Measurements from ENCODE around the gene DTX1. TPM values are rescaled to one million over a fixed set of nuclear protein-coding genes. Genes with fewer than 3 reads are reported as not detected.

The DTX1 gene
- total RNA-seq, 2 donors from 2014 or later: 0.41 to 1.3 TPM

GRCh38 chr12:113077859-113078255, 21.3 kb downstream of the DTX1 start:
- no peaks in the 10 kb centered on the region for H3K9me3 ChIP-seq
- H3K4me3 ChIP-seq: no peak overlapping the region
- no peaks in the 10 kb centered on the region for H3K27me3 ChIP-seq (replicated peaks; ENCODE audit: insufficient read depth)
- H3K4me1 ChIP-seq (ENCODE audit: control insufficient read depth in 1 of 2, low read depth in 2 of 2): no peaks in the 10 kb centered on the region
- H3K27ac ChIP-seq: no peak overlapping the region
- TF ChIP-seq CTCF (IDR thresholded peaks at IDR 0.05): no peak
- no peaks in the 10 kb centered on the region for H3K36me3 ChIP-seq
- DNase-seq (ENCODE audit: low spot score): no peak
- no peak for ATAC-seq (ENCODE audit: insufficient number of reproducible peaks, low FRiP score, low read depth)

DNA sequence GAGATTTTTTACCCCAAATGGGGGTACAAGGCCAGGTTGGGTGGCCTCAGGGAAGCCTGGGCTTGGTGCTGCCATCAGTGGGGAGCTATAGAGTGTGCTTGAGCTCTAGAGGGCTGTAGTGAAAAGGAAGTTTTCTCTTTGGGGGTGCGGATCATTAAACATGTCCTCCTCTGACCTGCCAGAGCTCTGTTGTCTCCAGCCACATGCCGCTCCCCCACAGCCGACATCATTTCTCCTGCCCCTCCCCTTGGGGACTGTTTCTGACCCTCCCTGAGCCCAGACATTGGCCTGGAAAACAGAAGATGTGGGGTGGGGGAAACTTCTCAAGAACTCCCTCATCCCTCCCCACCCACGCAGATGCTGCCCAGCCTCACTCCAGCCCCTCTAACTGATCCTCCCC, 25.3 kb downstream of the DTX1 start:
- DNase-seq (ENCODE audit: low spot score) (no peak), ATAC-seq (ENCODE audit: insufficient number of reproducible peaks, low FRiP score, low read depth) (no peak)
- Histone ChIP-seq H3K4me1 (ENCODE audit: control insufficient read depth in 1 of 2, low read depth in 2 of 2) (no peaks in the 10 kb centered on the region), H3K9me3 (no peaks in the 10 kb centered on the region), H3K36me3 (no peaks in the 10 kb centered on the region), H3K27ac (no peak overlapping the region), H3K4me3 (no peak overlapping the region), H3K27me3 (replicated peaks; ENCODE audit: insufficient read depth) (no peaks in the 10 kb centered on the region)
- TF ChIP-seq CTCF (IDR thresholded peaks at IDR 0.05): no peak

GRCh38 chr12:113082486-113083148, 26.1 kb downstream of the DTX1 start:
- Histone ChIP-seq H3K4me3 (no peak overlapping the region), H3K9me3 (no peaks in the 10 kb centered on the region), H3K27me3 (replicated peaks; ENCODE audit: insufficient read depth) (no peaks in the 10 kb centered on the region), H3K27ac (no peak overlapping the region), H3K4me1 (ENCODE audit: control insufficient read depth in 1 of 2, low read depth in 2 of 2) (no peaks in the 10 kb centered on the region), H3K36me3 (no peaks in the 10 kb centered on the region)
- TF ChIP-seq CTCF (IDR thresholded peaks at IDR 0.05): no peak
- ATAC-seq (ENCODE audit: insufficient number of reproducible peaks, low FRiP score, low read depth) (no peak), DNase-seq (ENCODE audit: low spot score) (no peak)

DNA sequence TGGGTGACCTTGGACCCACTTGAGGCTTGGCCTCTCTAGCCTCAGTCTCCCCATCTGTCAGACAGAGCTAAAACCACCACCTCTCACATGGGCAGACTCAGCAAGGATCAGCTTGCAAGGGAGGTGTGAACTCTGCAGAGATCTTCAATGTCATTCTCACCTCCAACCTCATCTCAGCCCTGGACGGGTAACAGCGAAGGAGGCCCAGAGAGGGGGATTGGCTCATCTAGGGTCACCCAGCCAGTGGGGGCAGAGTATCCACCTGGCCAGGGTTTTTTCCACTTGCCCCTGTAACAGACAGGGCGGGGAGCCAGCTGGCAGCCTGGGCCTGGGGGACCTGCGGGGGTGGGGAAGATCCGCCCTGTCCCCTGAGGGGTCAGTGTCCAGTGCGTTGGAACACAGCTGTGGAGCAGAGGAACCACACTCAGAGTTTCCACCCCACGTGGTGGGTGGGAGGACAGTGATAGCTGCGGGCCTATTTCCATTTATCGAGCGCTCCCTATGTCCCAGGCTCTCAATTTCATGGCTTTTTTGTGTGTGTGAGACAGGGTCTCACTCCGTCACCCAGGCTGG, 27.4 kb downstream of the DTX1 start:
- TF ChIP-seq CTCF (IDR thresholded peaks at IDR 0.05): no peak
- H3K9me3 ChIP-seq: no peaks in the 10 kb centered on the region
- H3K36me3 ChIP-seq: no peaks in the 10 kb centered on the region
- DNase-seq (ENCODE audit: low spot score): no peak
- no peak for ATAC-seq (ENCODE audit: insufficient number of reproducible peaks, low FRiP score, low read depth)
- no peaks in the 10 kb centered on the region for H3K27me3 ChIP-seq (replicated peaks; ENCODE audit: insufficient read depth)
- H3K27ac ChIP-seq: no peak overlapping the region
- H3K4me3 ChIP-seq: no peak overlapping the region
- no peaks in the 10 kb centered on the region for H3K4me1 ChIP-seq (ENCODE audit: control insufficient read depth in 1 of 2, low read depth in 2 of 2)

- H3K27me3 ChIP-seq (replicated peaks; ENCODE audit: insufficient read depth): no peaks in the 10 kb centered on the region
- no peak for ATAC-seq (ENCODE audit: insufficient number of reproducible peaks, low FRiP score, low read depth)
Observed at GRCh38 chr12:113086249-113087164, 30.0 kb downstream of the DTX1 start.

More at GRCh38 chr12:113086249-113087164, 30.0 kb downstream of the DTX1 start:
- DNase-seq (ENCODE audit: low spot score): no peak
- TF ChIP-seq CTCF (IDR thresholded peaks at IDR 0.05): no peak
- no peaks in the 10 kb centered on the region for H3K36me3 ChIP-seq
- H3K9me3 ChIP-seq: no peaks in the 10 kb centered on the region
- no peak overlapping the region for H3K4me3 ChIP-seq
- no peaks in the 10 kb centered on the region for H3K4me1 ChIP-seq (ENCODE audit: control insufficient read depth in 1 of 2, low read depth in 2 of 2)
- no peak overlapping the region for H3K27ac ChIP-seq

Measured in thoracic aorta (tissue), 2 donors.